VCaP (cell line): ENCODE measurements around the gene FLVCR1.
"Not testable (repeated sequence)": the region's sequence is repeated elsewhere in the genome, so short reads cannot be mapped to it uniquely, and the experiment has no call there.

Experiments
- H3K27ac ChIP-seq: fragments of 450-650 bp; 2 replicates; pipeline ENCODE4 v1.5.1; 2017
- TF ChIP-seq, protein P1 (sequence below): fragments of 450-650 bp; conservative IDR thresholded peaks from 2 replicates; pipeline ENCODE4 v1.5.1; 2017; ENCODE audit warnings: mild to moderate bottlenecking, moderate library complexity

Gene FLVCR1

DNA sequence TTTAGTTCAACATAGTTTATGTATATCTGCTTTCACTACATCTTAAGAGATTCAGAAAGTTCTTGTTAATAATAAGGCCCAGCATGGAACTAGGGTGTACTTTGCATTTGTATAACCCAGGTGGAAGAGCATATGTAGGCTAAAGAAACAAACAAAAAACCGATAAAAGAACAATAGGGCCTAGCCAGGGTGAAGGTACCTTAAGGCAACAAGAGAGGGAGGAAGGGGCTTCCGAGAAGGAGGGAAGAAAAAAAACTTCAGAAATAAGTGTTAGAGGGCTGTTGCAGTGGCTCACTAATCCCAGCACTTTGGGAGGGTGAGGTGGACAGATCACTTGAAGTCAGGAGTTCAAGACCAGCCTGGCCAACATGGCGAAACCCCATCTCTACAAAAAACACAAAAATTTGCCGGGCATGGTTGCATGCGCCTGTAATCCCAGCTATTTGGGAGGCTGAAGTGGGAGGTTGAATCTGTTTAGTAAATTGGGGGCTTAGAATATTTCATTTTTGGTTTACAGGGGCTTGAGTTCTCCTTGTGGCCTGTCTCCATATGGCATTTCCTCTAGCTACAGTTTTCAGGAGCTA lies 5.9 kb upstream of the FLVCR1 start:
- H3K27ac ChIP-seq, result no peak overlapping the region

GRCh38 chr1:212853658-212854057 lies 4.4 kb upstream of the FLVCR1 start:
- no peak overlapping the region for H3K27ac ChIP-seq
- TF ChIP-seq, protein P1, sequence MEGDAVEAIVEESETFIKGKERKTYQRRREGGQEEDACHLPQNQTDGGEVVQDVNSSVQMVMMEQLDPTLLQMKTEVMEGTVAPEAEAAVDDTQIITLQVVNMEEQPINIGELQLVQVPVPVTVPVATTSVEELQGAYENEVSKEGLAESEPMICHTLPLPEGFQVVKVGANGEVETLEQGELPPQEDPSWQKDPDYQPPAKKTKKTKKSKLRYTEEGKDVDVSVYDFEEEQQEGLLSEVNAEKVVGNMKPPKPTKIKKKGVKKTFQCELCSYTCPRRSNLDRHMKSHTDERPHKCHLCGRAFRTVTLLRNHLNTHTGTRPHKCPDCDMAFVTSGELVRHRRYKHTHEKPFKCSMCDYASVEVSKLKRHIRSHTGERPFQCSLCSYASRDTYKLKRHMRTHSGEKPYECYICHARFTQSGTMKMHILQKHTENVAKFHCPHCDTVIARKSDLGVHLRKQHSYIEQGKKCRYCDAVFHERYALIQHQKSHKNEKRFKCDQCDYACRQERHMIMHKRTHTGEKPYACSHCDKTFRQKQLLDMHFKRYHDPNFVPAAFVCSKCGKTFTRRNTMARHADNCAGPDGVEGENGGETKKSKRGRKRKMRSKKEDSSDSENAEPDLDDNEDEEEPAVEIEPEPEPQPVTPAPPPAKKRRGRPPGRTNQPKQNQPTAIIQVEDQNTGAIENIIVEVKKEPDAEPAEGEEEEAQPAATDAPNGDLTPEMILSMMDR, result no peak

More for the DNA sequence above, 5.9 kb upstream of the FLVCR1 start:
- TF ChIP-seq, protein P1, result no peak

DNA sequence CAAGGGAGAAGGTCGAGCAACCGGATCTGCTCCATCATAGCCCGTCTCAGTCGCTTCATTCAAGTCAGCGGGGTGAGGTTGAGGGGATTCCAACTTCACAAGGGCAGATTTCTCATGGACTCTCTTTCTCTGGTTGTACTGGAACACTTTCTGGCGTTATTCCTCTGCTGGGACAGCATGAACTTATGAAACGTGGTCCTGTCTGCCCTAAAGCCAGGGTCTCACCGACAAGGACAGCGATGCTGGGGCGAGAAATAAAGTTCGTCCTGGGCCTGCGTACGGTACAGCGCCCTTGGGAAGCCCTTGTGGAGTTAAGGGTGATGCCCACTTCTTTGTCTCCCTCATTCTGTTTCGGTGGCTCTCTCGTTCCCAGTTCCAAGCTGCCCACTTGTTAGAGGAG lies 1.3 kb upstream of the FLVCR1 start:
- TF ChIP-seq, protein P1, result no peak
- peak overlapping the region; percentile 86 for H3K27ac ChIP-seq

DNA sequence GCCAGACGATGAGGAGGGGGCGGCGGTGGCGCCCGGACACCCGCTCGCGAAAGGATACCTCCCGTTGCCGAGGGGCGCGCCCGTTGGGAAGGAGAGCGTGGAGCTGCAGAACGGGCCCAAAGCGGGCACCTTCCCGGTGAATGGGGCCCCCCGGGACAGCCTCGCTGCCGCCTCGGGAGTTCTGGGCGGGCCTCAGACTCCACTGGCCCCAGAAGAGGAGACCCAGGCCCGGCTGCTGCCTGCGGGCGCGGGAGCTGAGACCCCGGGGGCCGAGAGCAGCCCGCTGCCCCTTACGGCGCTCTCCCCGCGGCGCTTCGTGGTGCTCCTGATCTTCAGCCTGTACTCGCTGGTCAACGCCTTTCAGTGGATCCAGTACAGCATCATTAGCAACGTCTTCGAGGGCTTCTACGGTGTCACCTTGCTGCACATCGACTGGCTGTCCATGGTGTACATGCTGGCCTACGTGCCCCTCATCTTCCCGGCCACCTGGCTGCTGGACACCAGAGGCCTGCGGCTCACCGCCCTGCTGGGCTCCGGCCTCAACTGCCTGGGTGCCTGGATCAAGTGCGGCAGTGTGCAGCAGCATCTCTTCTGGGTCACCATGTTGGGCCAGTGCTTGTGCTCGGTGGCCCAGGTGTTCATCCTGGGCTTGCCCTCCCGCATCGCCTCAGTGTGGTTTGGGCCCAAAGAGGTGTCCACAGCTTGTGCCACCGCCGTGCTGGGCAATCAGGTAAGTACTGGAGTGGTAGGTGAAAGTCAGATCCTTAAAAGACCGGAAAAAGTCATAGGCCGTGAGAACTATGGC lies 588 bp downstream of the FLVCR1 start:
- TF ChIP-seq, protein P1, result no peak
- peak overlapping the region; percentile 86 for H3K27ac ChIP-seq

DNA sequence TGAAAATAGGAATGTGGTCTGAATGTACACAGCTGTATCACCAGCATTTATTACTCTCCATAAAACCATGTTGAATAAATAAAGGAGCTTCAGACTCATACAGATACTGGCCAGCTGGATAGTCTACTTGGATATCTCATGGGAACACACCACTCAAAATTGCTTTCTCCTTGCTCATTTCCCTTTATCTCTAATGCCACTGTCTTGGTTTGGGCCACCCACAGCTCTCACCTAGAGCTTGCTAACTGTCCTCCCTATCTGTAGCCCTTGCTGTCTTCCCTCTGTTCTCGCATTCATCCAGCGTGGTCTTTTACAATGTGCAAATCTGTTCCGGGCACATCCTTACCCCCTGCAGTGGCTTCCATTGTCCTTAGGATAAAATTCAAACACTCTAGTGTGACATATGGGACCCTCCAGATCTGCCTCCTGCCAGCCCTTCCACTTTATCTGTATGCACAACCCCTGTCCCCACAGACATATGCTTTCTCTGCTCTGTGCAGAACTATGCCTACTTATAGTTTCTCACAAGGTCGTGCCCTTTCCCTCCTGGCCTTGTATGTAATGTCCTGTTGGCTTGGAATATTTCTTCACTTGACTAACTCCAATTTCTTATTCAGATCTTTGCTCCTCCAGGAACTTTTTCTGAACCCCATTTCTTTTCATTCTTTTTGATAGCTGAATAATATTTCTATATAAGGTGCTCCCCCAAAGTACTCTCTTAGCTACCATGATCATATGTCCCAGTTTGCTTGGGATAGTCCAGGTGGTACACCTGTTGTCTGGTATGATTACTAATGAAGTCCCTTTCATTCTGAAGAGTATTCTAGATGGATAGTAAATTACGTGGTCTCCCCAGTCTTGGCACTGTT lies 2.9 kb downstream of the FLVCR1 start:
- H3K27ac ChIP-seq, result peak overlapping the region; percentile 86

DNA sequence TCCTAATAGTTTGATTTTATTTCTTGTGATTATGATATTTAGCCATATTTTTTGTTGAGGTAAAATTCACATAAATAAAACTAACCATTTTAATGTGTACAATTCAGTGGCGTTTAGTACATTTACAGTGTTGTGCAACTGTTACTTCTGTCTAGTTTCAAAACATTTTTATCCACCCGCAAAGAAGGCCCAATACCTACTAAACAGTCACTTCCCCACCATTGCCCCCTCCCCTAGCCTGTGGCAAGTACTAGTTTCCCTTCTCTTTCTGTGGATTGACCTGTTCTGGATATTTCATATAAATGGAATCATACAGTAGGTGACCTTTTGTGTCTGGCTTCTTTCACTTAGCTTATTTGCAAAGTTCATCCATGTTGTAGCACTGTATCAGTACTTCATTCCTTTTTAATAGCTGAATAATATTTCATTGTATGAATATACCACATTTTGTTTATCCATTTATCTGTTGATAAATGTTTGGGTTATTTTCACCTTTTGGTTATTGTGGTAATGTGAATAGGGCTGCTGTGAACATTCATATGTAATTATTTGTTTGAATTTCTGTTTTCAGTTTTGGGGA lies 4.1 kb downstream of the FLVCR1 start:
- TF ChIP-seq, protein P1, result no peak
- no peak overlapping the region for H3K27ac ChIP-seq

More for the DNA sequence above, 2.9 kb downstream of the FLVCR1 start:
- TF ChIP-seq, protein P1, result no peak

GRCh38 chr1:212863345-212863744 lies 5.3 kb downstream of the FLVCR1 start:
- H3K27ac ChIP-seq, result not testable (repeated sequence)
